Fibroblast of lung (primary cell): Measurements from ENCODE around the gene CIAO2B. TPM values are rescaled to one million over a fixed set of nuclear protein-coding genes. Genes with fewer than 3 reads are reported as not detected.
A peak's percentile ranks its signal among the peaks of the same experiment; 100 is the strongest.

Source experiments
- DNase-seq, 2 donors: peaks; one replicate each; pipeline versions ENCODE4 v3.0.0 to v3.0.0-alpha.2; 2010; ENCODE audit warnings: low read depth in 2 of 2
- H2AFZ ChIP-seq: 2 replicates; pipeline ENCODE4 v1.5.1; 2012; ENCODE audit warnings: low read length, control low read depth, inconsistent platforms
- H3K27ac ChIP-seq: 2 replicates; pipeline ENCODE4 v1.5.1; 2011; ENCODE audit warnings: low read length, control low read depth; ENCODE audit not compliant: insufficient read depth
- H3K27me3 ChIP-seq: 2 replicates; pipeline ENCODE4 v1.5.1; 2011; ENCODE audit warnings: mild to moderate bottlenecking, low read length; ENCODE audit not compliant: control insufficient read depth, insufficient read depth
- H3K36me3 ChIP-seq: 2 replicates; pipeline ENCODE4 v1.5.1; 2011; ENCODE audit warnings: low read length; ENCODE audit not compliant: control insufficient read depth, insufficient read depth
- H3K4me1 ChIP-seq: 2 replicates; pipeline ENCODE4 v1.5.1; 2011; ENCODE audit warnings: low read length; ENCODE audit not compliant: control insufficient read depth, insufficient read depth; ENCODE audit errors: extremely low read depth
- H3K4me2 ChIP-seq: 2 replicates; pipeline ENCODE4 v1.5.1; 2011; ENCODE audit warnings: low read length, control low read depth; ENCODE audit not compliant: insufficient read depth; ENCODE audit errors: extremely low read depth
- H3K4me3 ChIP-seq, 4 experiments: fragments of 200-600 bp in 1 of 4; sonication (generic) in 1 of 4; replicated peaks in 1 of 4; 2 replicates each; pipeline ENCODE4 v1.5.1; 2011 to 2016; ENCODE audit warnings: low read length in 4 of 4, low read depth in 3 of 4, mild to moderate bottlenecking in 3 of 4, control low read depth in 2 of 4, inconsistent platforms in 1 of 4, mixed read lengths in 1 of 4; ENCODE audit not compliant: insufficient read depth in 1 of 4; ENCODE audit errors: control extremely low read depth in 1 of 4
- H3K79me2 ChIP-seq: 2 replicates; pipeline ENCODE4 v1.5.1; 2012; ENCODE audit warnings: mild to moderate bottlenecking, low read length, inconsistent platforms; ENCODE audit not compliant: control insufficient read depth, insufficient read depth
- H3K9ac ChIP-seq: 2 replicates; pipeline ENCODE4 v1.5.1; 2011; ENCODE audit warnings: mild to moderate bottlenecking, low read length, control low read depth; ENCODE audit not compliant: insufficient read depth
- H3K9me3 ChIP-seq: 2 replicates; pipeline ENCODE4 v1.5.1; 2012; ENCODE audit warnings: low read depth, low read length; ENCODE audit not compliant: control insufficient read depth, insufficient read depth
- H4K20me1 ChIP-seq: 2 replicates; pipeline ENCODE4 v1.5.1; 2011; ENCODE audit warnings: low read length; ENCODE audit not compliant: control insufficient read depth, insufficient read depth; ENCODE audit errors: extremely low read depth
- EZH2 ChIP-seq: IDR thresholded peaks from 2 replicates; pipeline ENCODE4 v1.5.1; 2012; ENCODE audit warnings: low read length, control low read depth, mild to moderate bottlenecking; ENCODE audit errors: missing control alignments
- polyA plus RNA-seq, 2 donors: library from polyadenylated mRNA; depleted of rRNA in 1 of 2; stranded (reverse) in 1 of 2; unstranded in 1 of 2; fragments of >200 nt; gene quantifications; 2 replicates each; pipeline ENCODE4 v1.2.1, GENCODE V29; 2011 to 2012; ENCODE audit warnings: missing spikeins in 1 of 2
- total RNA-seq: library from RNA; depleted of rRNA; stranded (reverse); fragments of >200 nt; gene quantifications from 2 replicates; pipeline ENCODE4 v1.2.1, GENCODE V29; 2014
- TF ChIP-seq, protein P1 (sequence below), 2 donors: IDR thresholded peaks in 1 of 2; conservative IDR thresholded peaks in 1 of 2; 1 replicate in 1 of 2; 2 replicates in 1 of 2; pipeline ENCODE4 v1.5.1; 2011 to 2012; ENCODE audit warnings: low read length in 2 of 2, control low read depth in 1 of 2, inconsistent platforms in 1 of 2, low read depth in 1 of 2, mild to moderate bottlenecking in 1 of 2

Gene CIAO2B
- total and polyA plus RNA-seq, 2 donors (not counting 1 experiment from before 2014, with no cell fraction given) = 115 to 217 TPM

DNA sequence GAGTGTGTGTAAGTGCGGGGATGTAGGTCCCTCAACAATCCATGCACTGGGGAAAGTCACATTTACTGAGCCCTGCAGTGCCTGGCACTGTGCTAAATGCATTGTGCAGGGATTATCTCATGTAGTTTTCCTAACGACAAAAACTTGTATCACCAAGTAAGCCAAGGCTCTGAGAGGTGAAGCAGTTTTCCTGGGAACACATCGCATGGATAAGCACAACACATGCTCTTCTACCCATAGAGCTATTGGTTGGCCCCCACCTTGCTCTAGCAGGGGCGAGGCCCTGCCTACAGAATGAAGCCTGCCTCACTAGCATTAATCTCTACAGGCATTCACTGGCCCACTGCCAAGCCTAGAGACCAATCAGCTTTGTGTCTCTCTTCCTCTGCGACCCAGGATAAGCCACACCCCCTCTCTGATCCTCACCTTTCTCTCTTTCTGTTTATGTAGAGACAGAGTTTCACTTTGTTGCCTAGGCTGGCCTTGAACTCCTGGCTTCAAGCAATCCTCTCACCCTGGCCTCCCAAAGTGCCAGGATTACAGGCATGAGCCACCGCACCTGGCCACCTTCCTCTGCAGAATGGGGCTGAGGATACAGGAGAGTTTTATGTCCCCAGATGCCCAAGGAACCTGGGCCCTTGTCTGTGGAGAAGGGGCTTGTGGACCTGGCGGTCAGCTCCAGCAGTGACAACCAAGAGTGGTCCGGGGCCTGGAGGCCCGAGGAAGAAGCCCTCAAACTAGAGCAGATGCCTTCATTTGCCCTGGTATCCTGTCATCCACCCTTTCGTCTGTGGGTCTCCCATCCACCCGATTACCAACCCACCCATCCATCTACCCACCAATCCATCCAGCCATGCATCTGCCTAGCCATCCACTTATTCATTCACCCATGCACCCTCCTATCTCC, 28.3 kb downstream of the CIAO2B start:
- Histone ChIP-seq H3K4me3 (no peak overlapping the region), H3K4me1 (peaks cover 28% of the 10 kb centered on the region), H3K9me3 (no peaks in the 10 kb centered on the region), H3K79me2 (no peaks in the 10 kb centered on the region), H3K27me3 (no peaks in the 10 kb centered on the region), H4K20me1 (no peaks in the 10 kb centered on the region), H3K4me2 (no peak overlapping the region), H3K27ac (no peak overlapping the region), H3K9ac (no peak overlapping the region), H3K36me3 (no peaks in the 10 kb centered on the region), H2AFZ (no peak overlapping the region)
- TF ChIP-seq, protein P1, sequence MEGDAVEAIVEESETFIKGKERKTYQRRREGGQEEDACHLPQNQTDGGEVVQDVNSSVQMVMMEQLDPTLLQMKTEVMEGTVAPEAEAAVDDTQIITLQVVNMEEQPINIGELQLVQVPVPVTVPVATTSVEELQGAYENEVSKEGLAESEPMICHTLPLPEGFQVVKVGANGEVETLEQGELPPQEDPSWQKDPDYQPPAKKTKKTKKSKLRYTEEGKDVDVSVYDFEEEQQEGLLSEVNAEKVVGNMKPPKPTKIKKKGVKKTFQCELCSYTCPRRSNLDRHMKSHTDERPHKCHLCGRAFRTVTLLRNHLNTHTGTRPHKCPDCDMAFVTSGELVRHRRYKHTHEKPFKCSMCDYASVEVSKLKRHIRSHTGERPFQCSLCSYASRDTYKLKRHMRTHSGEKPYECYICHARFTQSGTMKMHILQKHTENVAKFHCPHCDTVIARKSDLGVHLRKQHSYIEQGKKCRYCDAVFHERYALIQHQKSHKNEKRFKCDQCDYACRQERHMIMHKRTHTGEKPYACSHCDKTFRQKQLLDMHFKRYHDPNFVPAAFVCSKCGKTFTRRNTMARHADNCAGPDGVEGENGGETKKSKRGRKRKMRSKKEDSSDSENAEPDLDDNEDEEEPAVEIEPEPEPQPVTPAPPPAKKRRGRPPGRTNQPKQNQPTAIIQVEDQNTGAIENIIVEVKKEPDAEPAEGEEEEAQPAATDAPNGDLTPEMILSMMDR (conservative IDR thresholded peaks at IDR 0.05 in 1 of 2, IDR thresholded peaks at IDR 0.05 in 1 of 2; ENCODE audit: low read depth in 1 of 2, low read length in 2 of 2) = no peak
- TF ChIP-seq EZH2 = no peak
- no peak for DNase-seq

DNA sequence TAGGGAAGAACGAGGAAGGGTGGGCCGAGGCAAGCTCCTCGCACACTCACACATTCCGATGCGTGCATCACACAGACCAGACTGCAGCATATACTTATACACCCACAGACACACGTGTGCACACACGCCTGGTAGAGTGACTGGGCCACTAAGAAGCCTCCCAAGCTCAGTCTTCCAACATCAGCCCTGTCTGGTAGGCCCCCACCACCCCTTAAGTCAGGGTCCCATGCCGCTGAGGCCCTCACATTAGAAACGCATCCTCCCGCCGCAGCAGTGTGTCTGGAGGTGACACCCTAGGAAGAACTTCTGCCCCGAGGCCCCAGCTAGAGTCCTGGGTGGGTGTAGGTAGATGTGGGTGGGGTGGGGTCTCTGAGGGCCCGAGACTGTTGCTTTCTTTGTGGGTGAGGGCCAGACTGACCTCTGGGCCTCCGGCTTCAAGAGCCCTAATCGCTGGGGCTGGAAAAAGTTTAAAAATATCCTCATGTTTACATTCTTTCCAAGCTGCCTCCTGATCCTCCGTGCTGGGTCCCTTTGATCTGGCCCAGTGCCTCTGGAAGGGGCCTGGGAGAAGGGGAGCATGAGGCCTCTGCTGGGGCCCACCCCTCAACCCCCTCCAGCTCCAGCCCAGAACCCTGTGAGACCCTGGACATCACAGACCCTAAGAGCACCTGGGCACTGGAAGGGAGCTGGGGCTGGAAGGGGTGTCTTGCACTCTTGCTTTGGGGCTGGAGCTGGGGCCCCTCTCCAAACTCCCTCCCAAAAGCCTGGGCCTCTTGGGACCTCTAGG, 29.2 kb downstream of the CIAO2B start:
- peak overlapping the region; percentile 45 for H2AFZ ChIP-seq
- peak in 1 of 2 donors; percentile 35 for DNase-seq
- TF ChIP-seq, protein P1 (conservative IDR thresholded peaks at IDR 0.05 in 1 of 2, IDR thresholded peaks at IDR 0.05 in 1 of 2; ENCODE audit: low read depth in 1 of 2, low read length in 2 of 2) = no peak
- no peak for TF ChIP-seq EZH2
- no peaks in the 10 kb centered on the region for H3K9me3 ChIP-seq
- H3K36me3 ChIP-seq = no peaks in the 10 kb centered on the region
- H3K9ac ChIP-seq = peak overlapping the region; percentile 45
- peaks cover 35% of the 10 kb centered on the region for H3K4me1 ChIP-seq
- H3K27me3 ChIP-seq = no peaks in the 10 kb centered on the region
- peak overlapping the region; percentile 4 for H3K4me2 ChIP-seq
- no peaks in the 10 kb centered on the region for H4K20me1 ChIP-seq
- H3K4me3 ChIP-seq = no peak overlapping the region
- H3K27ac ChIP-seq = peak overlapping the region; percentile 56
- no peaks in the 10 kb centered on the region for H3K79me2 ChIP-seq

DNA sequence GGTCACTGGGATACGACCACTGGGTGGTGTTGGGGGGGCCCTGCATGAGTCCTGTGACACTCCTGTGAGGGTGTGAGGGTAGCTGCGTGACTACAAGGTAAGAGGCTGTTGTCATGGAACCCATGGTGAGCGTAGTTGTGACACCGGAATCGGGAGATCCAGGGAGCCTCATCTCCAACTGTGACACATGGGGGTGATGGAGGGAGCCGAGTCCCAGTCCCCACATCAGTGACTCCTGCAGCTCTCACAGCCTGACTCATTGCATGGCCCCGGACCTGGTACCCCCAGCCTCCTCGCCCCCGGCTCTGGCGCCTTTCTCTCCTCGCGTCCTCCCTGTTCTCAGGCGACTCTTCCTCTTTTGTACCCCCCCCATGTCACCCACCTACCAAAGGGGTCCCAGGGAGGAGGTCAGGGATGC, 29.8 kb downstream of the CIAO2B start:
- DNase-seq = no peak
- no peaks in the 10 kb centered on the region for H3K27me3 ChIP-seq
- no peak overlapping the region for H3K9ac ChIP-seq
- no peak overlapping the region for H3K4me3 ChIP-seq
- no peak overlapping the region for H3K4me2 ChIP-seq
- no peaks in the 10 kb centered on the region for H3K9me3 ChIP-seq
- H4K20me1 ChIP-seq = no peaks in the 10 kb centered on the region
- TF ChIP-seq, protein P1 (conservative IDR thresholded peaks at IDR 0.05 in 1 of 2, IDR thresholded peaks at IDR 0.05 in 1 of 2; ENCODE audit: low read depth in 1 of 2, low read length in 2 of 2) = no peak
- no peak for TF ChIP-seq EZH2
- H2AFZ ChIP-seq = peak overlapping the region; percentile 45
- H3K79me2 ChIP-seq = no peaks in the 10 kb centered on the region
- H3K27ac ChIP-seq = peak overlapping the region; percentile 56
- peaks cover 41% of the 10 kb centered on the region for H3K4me1 ChIP-seq
- no peaks in the 10 kb centered on the region for H3K36me3 ChIP-seq
